Hepatocyte (in vitro differentiated cells): ENCODE results near the gene ARPC1B. TPM values are rescaled to one million over a fixed set of nuclear protein-coding genes. Genes with fewer than 3 reads are reported as not detected.
"Not testable (repeated sequence)": the region's sequence is repeated elsewhere in the genome, so short reads cannot be mapped to it uniquely, and the experiment has no call there.

Experiments
- DNase-seq: peaks from one replicate; pipeline ENCODE4 v3.0.0-alpha.2; 2016; ENCODE audit warnings: low spot score
- H2AFZ ChIP-seq: fragments of 200-600 bp; sonication (generic); 2 replicates; pipeline ENCODE4 v1.6.0; 2016; ENCODE audit warnings: antibody characterized with exemption, mild to moderate bottlenecking
- H3K27ac ChIP-seq: fragments of 200-600 bp; sonication (generic); 2 replicates; pipeline ENCODE4 v1.5.1; 2016; ENCODE audit warnings: mild to moderate bottlenecking
- H3K27me3 ChIP-seq: fragments of 200-600 bp; sonication (generic); 2 replicates; pipeline ENCODE4 v1.6.1; 2016
- H3K36me3 ChIP-seq: fragments of 200-600 bp; sonication (generic); replicated peaks from 2 replicates; pipeline ENCODE4 v1.5.1; 2016; ENCODE audit warnings: low read depth; ENCODE audit not compliant: insufficient read depth
- H3K4me1 ChIP-seq: fragments of 200-600 bp; sonication (generic); 2 replicates; pipeline ENCODE4 v1.5.1; 2016; ENCODE audit warnings: mild to moderate bottlenecking, moderate library complexity; ENCODE audit not compliant: insufficient read depth
- H3K4me2 ChIP-seq: fragments of 200-600 bp; sonication (generic); 2 replicates; pipeline ENCODE4 v1.6.0; 2016
- H3K4me3 ChIP-seq: fragments of 200-600 bp; sonication (generic); 2 replicates; pipeline ENCODE4 v1.5.1; 2016; ENCODE audit warnings: mild to moderate bottlenecking
- H3K79me2 ChIP-seq: fragments of 200-600 bp; sonication (generic); 2 replicates; pipeline ENCODE4 v1.6.0; 2017; ENCODE audit warnings: mild to moderate bottlenecking
- H3K9me2 ChIP-seq: fragments of 200-600 bp; sonication (generic); replicated peaks from 2 replicates; pipeline ENCODE4 v1.6.0; 2017; ENCODE audit warnings: mild to moderate bottlenecking; ENCODE audit not compliant: insufficient read depth
- H3K9me3 ChIP-seq: fragments of 200-600 bp; sonication (generic); 2 replicates; pipeline ENCODE4 v1.5.1; 2016; ENCODE audit warnings: low read depth, mild to moderate bottlenecking
- H4K20me1 ChIP-seq: fragments of 200-600 bp; sonication (generic); 2 replicates; pipeline ENCODE4 v1.6.0; 2016; ENCODE audit warnings: mild to moderate bottlenecking; ENCODE audit not compliant: insufficient read depth, poor library complexity, severe bottlenecking
- CTCF ChIP-seq: fragments of 200-600 bp; sonication (generic); IDR thresholded peaks from 2 replicates; pipeline ENCODE4 v1.5.1; 2016; ENCODE audit warnings: antibody characterized with exemption, mild to moderate bottlenecking; ENCODE audit not compliant: poor library complexity
- EZH2 ChIP-seq: fragments of 200-600 bp; sonication (generic); IDR thresholded peaks from 2 replicates; pipeline ENCODE4 v1.6.1; 2016; ENCODE audit warnings: antibody characterized with exemption, mild to moderate bottlenecking, borderline replicate concordance
- EZH2phosphoT487 ChIP-seq: fragments of 200-600 bp; sonication (generic); IDR thresholded peaks from one replicate; pipeline ENCODE4 v1.6.1; 2018; ENCODE audit warnings: antibody characterized with exemption, mild to moderate bottlenecking, low read depth, moderate library complexity; ENCODE audit not compliant: unreplicated experiment, severe bottlenecking
- WGBS: methylation state at CpG from one replicate; pipeline ENCODE4 v1.1.6; 2016; ENCODE audit warnings: low lambda C conversion rate; ENCODE audit errors: missing lambda C conversion rate; 5-methylcytosine and 5-hydroxymethylcytosine counted together
- polyA plus RNA-seq: library from polyadenylated mRNA; unstranded; fragments of >200 nt; fragmentation: Nextera tagmentation; extraction: Ambion mirVana; gene quantifications from 2 replicates; pipeline ENCODE4 v1.2.1, GENCODE V29; 2016
- total RNA-seq: library from RNA; depleted of rRNA; stranded (reverse); fragments of >200 nt; gene quantifications from 2 replicates; pipeline ENCODE4 v1.2.3, GENCODE V29; 2014

The ARPC1B gene
- total and polyA plus RNA-seq, 2 experiments from 2014 or later = 153 to 205 TPM

GRCh38 chr7:99340659-99341058 lies 33.9 kb upstream of the ARPC1B start:
- H3K79me2 ChIP-seq = peaks cover 44% of the 10 kb centered on the region
- no peak overlapping the region for H3K4me2 ChIP-seq
- no peaks in the 10 kb centered on the region for H3K9me3 ChIP-seq
- no peaks in the 10 kb centered on the region for H3K4me1 ChIP-seq
- H2AFZ ChIP-seq = no peak overlapping the region
- no peak overlapping the region for H3K4me3 ChIP-seq
- WGBS = 93% methylated on average over 3 of the region's 3 CpGs
- H4K20me1 ChIP-seq = no peaks in the 10 kb centered on the region
- TF ChIP-seq EZH2 = no peak
- DNase-seq = no peak
- no peaks in the 10 kb centered on the region for H3K27me3 ChIP-seq
- no peaks in the 10 kb centered on the region for H3K36me3 ChIP-seq
- no peaks in the 10 kb centered on the region for H3K9me2 ChIP-seq
- H3K27ac ChIP-seq = no peak overlapping the region

GRCh38 chr7:99344061-99344647 lies 30.4 kb upstream of the ARPC1B start:
- no peak for TF ChIP-seq CTCF
- no peak for TF ChIP-seq EZH2phosphoT487
- no peak for TF ChIP-seq EZH2
- no peaks in the 10 kb centered on the region for H3K4me1 ChIP-seq
- no peak overlapping the region for H3K27ac ChIP-seq
- H3K9me3 ChIP-seq = no peaks in the 10 kb centered on the region
- H3K36me3 ChIP-seq = no peaks in the 10 kb centered on the region
- peaks cover 35% of the 10 kb centered on the region for H3K79me2 ChIP-seq
- no peak overlapping the region for H3K4me3 ChIP-seq
- WGBS = 94% methylated on average over 13 of the region's 13 CpGs
- no peak overlapping the region for H2AFZ ChIP-seq
- DNase-seq = no peak
- no peaks in the 10 kb centered on the region for H3K27me3 ChIP-seq
- H4K20me1 ChIP-seq = no peaks in the 10 kb centered on the region
- no peak overlapping the region for H3K4me2 ChIP-seq
- H3K9me2 ChIP-seq = no peaks in the 10 kb centered on the region

- H3K27me3 ChIP-seq, H3K4me2 ChIP-seq, DNase-seq, H3K4me1 ChIP-seq, H3K9me3 ChIP-seq, H4K20me1 ChIP-seq, H2AFZ ChIP-seq, H3K4me3 ChIP-seq, H3K36me3 ChIP-seq, H3K9me2 ChIP-seq, H3K27ac ChIP-seq: not testable (repeated sequence)
- 98% methylated on average over 3 of the region's 3 CpGs for WGBS
- H3K79me2 ChIP-seq = peaks cover 16% of the 10 kb centered on the region
Measured at GRCh38 chr7:99350641-99351040, 23.9 kb upstream of the ARPC1B start.

GRCh38 chr7:99352247-99352646 lies 22.3 kb upstream of the ARPC1B start:
- no peaks in the 10 kb centered on the region for H3K9me3 ChIP-seq
- no peak for TF ChIP-seq EZH2phosphoT487
- TF ChIP-seq EZH2 = no peak
- TF ChIP-seq CTCF = no peak
- DNase-seq = no peak
- H3K9me2 ChIP-seq = no peaks in the 10 kb centered on the region
- no peak overlapping the region for H3K4me2 ChIP-seq
- no peak overlapping the region for H3K27ac ChIP-seq
- H3K27me3 ChIP-seq = no peaks in the 10 kb centered on the region
- H3K4me3 ChIP-seq = no peak overlapping the region
- no peak overlapping the region for H2AFZ ChIP-seq
- H3K79me2 ChIP-seq = peaks cover 10% of the 10 kb centered on the region
- H3K4me1 ChIP-seq = no peaks in the 10 kb centered on the region
- H3K36me3 ChIP-seq = no peaks in the 10 kb centered on the region
- 98% methylated on average over 5 of the region's 5 CpGs for WGBS
- H4K20me1 ChIP-seq = no peaks in the 10 kb centered on the region
